GM12878 (cell line): ENCODE data around the gene POLR2L. TPM values are rescaled to one million over a fixed set of nuclear protein-coding genes. Genes with fewer than 3 reads are reported as not detected.

Source experiments
- HDAC2 ChIP-seq: fragments of 200-600 bp; sonication (generic); IDR thresholded peaks from 2 replicates; pipeline ENCODE4 v1.6.1; 2017
- HDGF ChIP-seq: fragments of 450-650 bp; IDR thresholded peaks from 2 replicates; pipeline ENCODE4 v1.6.1; 2016; ENCODE audit warnings: antibody characterized with exemption
- TARDBP ChIP-seq: IDR thresholded peaks from 2 replicates; pipeline ENCODE4 v1.6.1; 2016; ENCODE audit warnings: borderline replicate concordance
- polyA plus RNA-seq, 11 experiments: library from polyadenylated mRNA; depleted of rRNA in 4 of 11; unstranded in 6 of 11; stranded (reverse) in 5 of 11; fragments of >200 nt; fragmentation: Nextera tagmentation in 4 of 11; fragmentation: Illumina TruSeq in 1 of 11; extraction: Ambion mirVana in 4 of 11; extraction: Trizol in 1 of 11; gene quantifications; 1 replicate in 1 of 11; 2 replicates in 10 of 11; pipeline versions ENCODE4 v1.2.1 to v1.2.3, GENCODE V29; 2011 to 2016; ENCODE audit warnings: inconsistent platforms in 2 of 11, missing spikeins in 2 of 11, low read depth in 1 of 11
- total RNA-seq, 4 experiments: library from RNA; depleted of rRNA in 3 of 4; stranded (reverse); fragments of >200 nt in 3 of 4; fragmentation: Illumina TruSeq in 1 of 4; extraction: Trizol in 1 of 4; gene quantifications; 2 replicates each; pipeline versions ENCODE4 v1.2.1 to v1.2.3, GENCODE V29; 2013 to 2021
- TF ChIP-seq, protein P1 (sequence below): fragments of 450-650 bp; IDR thresholded peaks from 2 replicates; pipeline ENCODE4 v1.6.1; 2016; ENCODE audit warnings: mild to moderate bottlenecking, moderate library complexity, borderline replicate concordance
- TF ChIP-seq, protein P2 (sequence below): fragments of 150-350 bp; IDR thresholded peaks from 2 replicates; pipeline ENCODE4 v1.6.1; 2016; ENCODE audit warnings: low read depth, low read length
- TF ChIP-seq, protein P3 (sequence below): fragments of 450-650 bp; formaldehyde crosslinking; IDR thresholded peaks from 2 replicates; pipeline ENCODE4 v1.4.0; 2022; ENCODE audit warnings: mild to moderate bottlenecking, moderate library complexity

Gene POLR2L
- total and polyA plus RNA-seq, 10 of the 15 experiments (the other 5 are each of a cell fraction or from before 2014, with no cell fraction given), result 23.1 to 497 (median 125) TPM

DNA sequence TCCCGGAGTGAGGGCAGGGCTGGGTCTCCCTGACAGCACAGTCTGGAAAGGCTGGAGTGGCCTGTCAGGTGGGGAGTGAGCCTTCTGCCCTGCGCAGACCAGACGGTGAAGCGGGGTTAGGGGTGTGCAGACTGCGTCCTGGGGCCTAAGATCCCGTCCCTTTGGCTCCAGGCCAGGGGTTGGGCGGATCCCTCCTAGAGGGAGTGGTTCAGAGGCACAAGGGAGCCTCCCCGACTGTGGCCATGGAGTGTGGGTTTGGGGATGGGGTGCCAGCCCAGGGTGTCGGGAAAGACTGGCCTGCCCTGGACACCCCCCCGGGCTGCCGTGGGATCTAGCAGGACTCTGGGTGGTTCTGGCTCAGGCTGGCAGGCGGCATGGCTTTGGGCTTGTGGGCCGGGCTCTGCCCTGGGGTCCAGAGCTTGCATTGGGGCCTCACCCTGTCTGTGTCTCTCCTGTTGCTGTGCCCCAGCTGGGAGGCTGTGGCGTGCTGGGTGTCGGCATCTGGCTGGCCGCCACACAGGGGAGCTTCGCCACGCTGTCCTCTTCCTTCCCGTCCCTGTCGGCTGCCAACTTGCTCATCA lies 19.8 kb upstream of the POLR2L start (continued):
- TF ChIP-seq, protein P1, sequence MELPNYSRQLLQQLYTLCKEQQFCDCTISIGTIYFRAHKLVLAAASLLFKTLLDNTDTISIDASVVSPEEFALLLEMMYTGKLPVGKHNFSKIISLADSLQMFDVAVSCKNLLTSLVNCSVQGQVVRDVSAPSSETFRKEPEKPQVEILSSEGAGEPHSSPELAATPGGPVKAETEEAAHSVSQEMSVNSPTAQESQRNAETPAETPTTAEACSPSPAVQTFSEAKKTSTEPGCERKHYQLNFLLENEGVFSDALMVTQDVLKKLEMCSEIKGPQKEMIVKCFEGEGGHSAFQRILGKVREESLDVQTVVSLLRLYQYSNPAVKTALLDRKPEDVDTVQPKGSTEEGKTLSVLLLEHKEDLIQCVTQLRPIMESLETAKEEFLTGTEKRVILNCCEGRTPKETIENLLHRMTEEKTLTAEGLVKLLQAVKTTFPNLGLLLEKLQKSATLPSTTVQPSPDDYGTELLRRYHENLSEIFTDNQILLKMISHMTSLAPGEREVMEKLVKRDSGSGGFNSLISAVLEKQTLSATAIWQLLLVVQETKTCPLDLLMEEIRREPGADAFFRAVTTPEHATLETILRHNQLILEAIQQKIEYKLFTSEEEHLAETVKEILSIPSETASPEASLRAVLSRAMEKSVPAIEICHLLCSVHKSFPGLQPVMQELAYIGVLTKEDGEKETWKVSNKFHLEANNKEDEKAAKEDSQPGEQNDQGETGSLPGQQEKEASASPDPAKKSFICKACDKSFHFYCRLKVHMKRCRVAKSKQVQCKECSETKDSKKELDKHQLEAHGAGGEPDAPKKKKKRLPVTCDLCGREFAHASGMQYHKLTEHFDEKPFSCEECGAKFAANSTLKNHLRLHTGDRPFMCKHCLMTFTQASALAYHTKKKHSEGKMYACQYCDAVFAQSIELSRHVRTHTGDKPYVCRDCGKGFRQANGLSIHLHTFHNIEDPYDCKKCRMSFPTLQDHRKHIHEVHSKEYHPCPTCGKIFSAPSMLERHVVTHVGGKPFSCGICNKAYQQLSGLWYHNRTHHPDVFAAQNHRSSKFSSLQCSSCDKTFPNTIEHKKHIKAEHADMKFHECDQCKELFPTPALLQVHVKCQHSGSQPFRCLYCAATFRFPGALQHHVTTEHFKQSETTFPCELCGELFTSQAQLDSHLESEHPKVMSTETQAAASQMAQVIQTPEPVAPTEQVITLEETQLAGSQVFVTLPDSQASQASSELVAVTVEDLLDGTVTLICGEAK, result no peak
- TF ChIP-seq, protein P2, sequence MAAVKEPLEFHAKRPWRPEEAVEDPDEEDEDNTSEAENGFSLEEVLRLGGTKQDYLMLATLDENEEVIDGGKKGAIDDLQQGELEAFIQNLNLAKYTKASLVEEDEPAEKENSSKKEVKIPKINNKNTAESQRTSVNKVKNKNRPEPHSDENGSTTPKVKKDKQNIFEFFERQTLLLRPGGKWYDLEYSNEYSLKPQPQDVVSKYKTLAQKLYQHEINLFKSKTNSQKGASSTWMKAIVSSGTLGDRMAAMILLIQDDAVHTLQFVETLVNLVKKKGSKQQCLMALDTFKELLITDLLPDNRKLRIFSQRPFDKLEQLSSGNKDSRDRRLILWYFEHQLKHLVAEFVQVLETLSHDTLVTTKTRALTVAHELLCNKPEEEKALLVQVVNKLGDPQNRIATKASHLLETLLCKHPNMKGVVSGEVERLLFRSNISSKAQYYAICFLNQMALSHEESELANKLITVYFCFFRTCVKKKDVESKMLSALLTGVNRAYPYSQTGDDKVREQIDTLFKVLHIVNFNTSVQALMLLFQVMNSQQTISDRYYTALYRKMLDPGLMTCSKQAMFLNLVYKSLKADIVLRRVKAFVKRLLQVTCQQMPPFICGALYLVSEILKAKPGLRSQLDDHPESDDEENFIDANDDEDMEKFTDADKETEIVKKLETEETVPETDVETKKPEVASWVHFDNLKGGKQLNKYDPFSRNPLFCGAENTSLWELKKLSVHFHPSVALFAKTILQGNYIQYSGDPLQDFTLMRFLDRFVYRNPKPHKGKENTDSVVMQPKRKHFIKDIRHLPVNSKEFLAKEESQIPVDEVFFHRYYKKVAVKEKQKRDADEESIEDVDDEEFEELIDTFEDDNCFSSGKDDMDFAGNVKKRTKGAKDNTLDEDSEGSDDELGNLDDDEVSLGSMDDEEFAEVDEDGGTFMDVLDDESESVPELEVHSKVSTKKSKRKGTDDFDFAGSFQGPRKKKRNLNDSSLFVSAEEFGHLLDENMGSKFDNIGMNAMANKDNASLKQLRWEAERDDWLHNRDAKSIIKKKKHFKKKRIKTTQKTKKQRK, result no peak
- TF ChIP-seq HDGF (no peak), TARDBP (no peak), HDAC2 (no peak)
- TF ChIP-seq, protein P3, sequence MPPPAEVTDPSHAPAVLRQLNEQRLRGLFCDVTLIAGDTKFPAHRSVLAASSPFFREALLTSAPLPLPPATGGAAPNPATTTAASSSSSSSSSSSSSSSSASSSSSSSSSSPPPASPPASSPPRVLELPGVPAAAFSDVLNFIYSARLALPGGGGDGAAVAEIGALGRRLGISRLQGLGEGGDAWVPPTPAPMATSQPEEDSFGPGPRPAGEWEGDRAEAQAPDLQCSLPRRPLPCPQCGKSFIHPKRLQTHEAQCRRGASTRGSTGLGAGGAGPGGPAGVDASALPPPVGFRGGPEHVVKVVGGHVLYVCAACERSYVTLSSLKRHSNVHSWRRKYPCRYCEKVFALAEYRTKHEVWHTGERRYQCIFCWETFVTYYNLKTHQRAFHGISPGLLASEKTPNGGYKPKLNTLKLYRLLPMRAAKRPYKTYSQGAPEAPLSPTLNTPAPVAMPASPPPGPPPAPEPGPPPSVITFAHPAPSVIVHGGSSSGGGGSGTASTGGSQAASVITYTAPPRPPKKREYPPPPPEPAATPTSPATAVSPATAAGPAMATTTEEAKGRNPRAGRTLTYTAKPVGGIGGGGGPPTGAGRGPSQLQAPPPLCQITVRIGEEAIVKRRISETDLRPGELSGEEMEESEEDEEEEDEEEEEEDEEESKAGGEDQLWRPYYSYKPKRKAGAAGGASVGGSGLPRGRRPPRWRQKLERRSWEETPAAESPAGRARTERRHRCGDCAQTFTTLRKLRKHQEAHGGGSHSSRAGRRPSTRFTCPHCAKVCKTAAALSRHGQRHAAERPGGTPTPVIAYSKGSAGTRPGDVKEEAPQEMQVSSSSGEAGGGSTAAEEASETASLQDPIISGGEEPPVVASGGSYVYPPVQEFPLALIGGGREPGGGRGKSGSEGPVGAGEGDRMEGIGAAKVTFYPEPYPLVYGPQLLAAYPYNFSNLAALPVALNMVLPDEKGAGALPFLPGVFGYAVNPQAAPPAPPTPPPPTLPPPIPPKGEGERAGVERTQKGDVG (CRISPR knock-in tag), result no peak
